M059J (cell line): ENCODE data around the gene SUPT3H. TPM values are rescaled to one million over a fixed set of nuclear protein-coding genes. Genes with fewer than 3 reads are reported as not detected.
A peak's percentile ranks its signal among the peaks of the same experiment; 100 is the strongest.

ENCODE experiments used
- DNase-seq: peaks from one replicate; pipeline ENCODE4 v3.0.0-alpha.2; 2012; ENCODE audit warnings: low read depth
- total RNA-seq: library from RNA; depleted of rRNA; stranded (reverse); fragments of >200 nt; shearing (Covaris generic); gene quantifications from 2 replicates; pipeline ENCODE4 v1.2.3, GENCODE V29; 2014; rRNA removed

The SUPT3H gene
- total RNA-seq, 1 experiment from 2014 or later: 4.5 TPM

- DNase-seq: no peak
Observed at GRCh38 chr6:44795326-44795725, 582.4 kb downstream of the SUPT3H start.

- DNase-seq: no peak
Observed at GRCh38 chr6:44789806-44790205, 587.9 kb downstream of the SUPT3H start.

- no peak for DNase-seq
Observed at GRCh38 chr6:44789061-44789460, 588.7 kb downstream of the SUPT3H start.

GRCh38 chr6:44788387-44788981 lies 589.2 kb downstream of the SUPT3H start:
- DNase-seq: peak; percentile 35

- no peak for DNase-seq
Observed at GRCh38 chr6:44787254-44787834, 590.4 kb downstream of the SUPT3H start.

GRCh38 chr6:44785130-44785529 lies 592.6 kb downstream of the SUPT3H start:
- DNase-seq: no peak

- no peak for DNase-seq
Observed at GRCh38 chr6:44784195-44784594, 593.5 kb downstream of the SUPT3H start.

- no peak for DNase-seq
Observed at GRCh38 chr6:44782892-44783291, 594.8 kb downstream of the SUPT3H start.

- no peak for DNase-seq
Observed at GRCh38 chr6:44781912-44782597, 595.7 kb downstream of the SUPT3H start.

- DNase-seq: no peak
Observed at GRCh38 chr6:44780161-44780560, 597.6 kb downstream of the SUPT3H start.

- DNase-seq: no peak
Observed at GRCh38 chr6:44779130-44779826, 598.5 kb downstream of the SUPT3H start.

Other genes with a start within 250 kb of the SUPT3H start
- gene RUNX2, start 49.6 kb downstream of the SUPT3H start, total RNA-seq: 29.2 and 37.2 TPM in 2 replicates